Stimulated activated CD8-positive, alpha-beta memory T cell treated with anti-CD3 and anti-CD28 coated beads, Interleukin-7, amount 100 ng/mL, for 1 hour (primary cell): ENCODE results near the gene TRABD2B.

Source experiments
- DNase-seq, 2 donors: peaks; one replicate each; pipeline ENCODE4 v3.0.0-alpha.2; 2020; ENCODE audit warnings: low read depth in 2 of 2

The TRABD2B gene

GRCh38 chr1:47850451-47850850, 146.7 kb downstream of the TRABD2B start:
- DNase-seq: no peak

GRCh38 chr1:47849591-47850261, 147.5 kb downstream of the TRABD2B start:
- no peak for DNase-seq

GRCh38 chr1:47849005-47849521, 148.1 kb downstream of the TRABD2B start:
- DNase-seq: no peak

- DNase-seq: no peak
These were observed 149.4 kb downstream of the TRABD2B start for GRCh38 chr1:47847763-47848162.

- DNase-seq: no peak
These were observed 152.6 kb downstream of the TRABD2B start for GRCh38 chr1:47844558-47844955.

- DNase-seq: no peak
These were observed 153.2 kb downstream of the TRABD2B start for GRCh38 chr1:47843781-47844557.

- DNase-seq: no peak
These were observed 154.1 kb downstream of the TRABD2B start for GRCh38 chr1:47843059-47843458.

GRCh38 chr1:47842228-47842919, 154.8 kb downstream of the TRABD2B start:
- no peak for DNase-seq

- no peak for DNase-seq
These were observed 155.8 kb downstream of the TRABD2B start for GRCh38 chr1:47841356-47841755.

GRCh38 chr1:47840393-47841190, 156.6 kb downstream of the TRABD2B start:
- DNase-seq: no peak

- no peak for DNase-seq
These were observed 157.8 kb downstream of the TRABD2B start for GRCh38 chr1:47839433-47839760.

- DNase-seq: no peak
These were observed 158.4 kb downstream of the TRABD2B start for GRCh38 chr1:47838562-47839432.

- DNase-seq: no peak
These were observed 159.2 kb downstream of the TRABD2B start for GRCh38 chr1:47837866-47838561.

GRCh38 chr1:47837056-47837830, 159.9 kb downstream of the TRABD2B start:
- no peak for DNase-seq

GRCh38 chr1:47835409-47835808, 161.8 kb downstream of the TRABD2B start:
- DNase-seq: no peak

- no peak for DNase-seq
These were observed 162.9 kb downstream of the TRABD2B start for GRCh38 chr1:47834326-47834725.

- DNase-seq: no peak
These were observed 166.4 kb downstream of the TRABD2B start for GRCh38 chr1:47830641-47831333.

GRCh38 chr1:47830021-47830420, 167.2 kb downstream of the TRABD2B start:
- no peak for DNase-seq

- no peak for DNase-seq
These were observed 168.2 kb downstream of the TRABD2B start for GRCh38 chr1:47828978-47829377.
